Measurements from ENCODE around the gene NXN. TPM values are rescaled to one million over a fixed set of nuclear protein-coding genes. Genes with fewer than 3 reads are reported as not detected.
"Not testable (repeated sequence)": the region's sequence is repeated elsewhere in the genome, so short reads cannot be mapped to it uniquely, and the experiment has no call there.

Gene NXN
- total RNA-seq, 2 donors from 2014 or later = 2.6 to 16.3 TPM

- Histone ChIP-seq H3K4me3 (no peak overlapping the region), H3K36me3 (no peaks in the 10 kb centered on the region), H3K9me3 (no peaks in the 10 kb centered on the region), H3K27ac (peak overlapping the region; percentile 61), H3K9ac (ENCODE audit: low read depth in 2 of 2, low read length in 2 of 2) (peak overlapping the region in 1 of 2 donors; percentile 43), H3K27me3 (no peaks in the 10 kb centered on the region), H3K4me1 (no peaks in the 10 kb centered on the region)
- intact Hi-C loops (cut with DNase I) = no loop called here
- no peak for TF ChIP-seq CTCF (IDR thresholded peaks at IDR 0.05)
- peak; percentile 48 for DNase-seq
Observed at GRCh38 chr17:869086-869485, 110.5 kb downstream of the NXN start.

GRCh38 chr17:867896-868489 is 111.6 kb downstream of the NXN start:
- intact Hi-C loops (cut with DNase I) = no loop called here
- Histone ChIP-seq H3K4me1 (no peaks in the 10 kb centered on the region), H3K27ac (no peak overlapping the region)

GRCh38 chr17:867238-867637 is 112.3 kb downstream of the NXN start:
- DNase-seq; H3K9me3 ChIP-seq; intact Hi-C loops (cut with DNase I); H3K9ac ChIP-seq (ENCODE audit: low read depth in 2 of 2, low read length in 2 of 2); H3K4me3 ChIP-seq; H3K4me1 ChIP-seq; H3K27me3 ChIP-seq; H3K27ac ChIP-seq; H3K36me3 ChIP-seq: not testable (repeated sequence)

More at GRCh38 chr17:867896-868489, 111.6 kb downstream of the NXN start:
- no peaks in the 10 kb centered on the region for H3K9me3 ChIP-seq
- no peaks in the 10 kb centered on the region for H3K36me3 ChIP-seq
- no peak overlapping the region for H3K4me3 ChIP-seq
- DNase-seq = no peak
- H3K9ac ChIP-seq (ENCODE audit: low read depth in 2 of 2, low read length in 2 of 2) = no peak overlapping the region
- no peaks in the 10 kb centered on the region for H3K27me3 ChIP-seq
- TF ChIP-seq CTCF (IDR thresholded peaks at IDR 0.05) = no peak

GRCh38 chr17:866568-867103 is 112.9 kb downstream of the NXN start:
- Histone ChIP-seq H3K9ac (ENCODE audit: low read depth in 2 of 2, low read length in 2 of 2) (no peak overlapping the region), H3K27ac (no peak overlapping the region), H3K4me3 (no peak overlapping the region), H3K4me1 (no peaks in the 10 kb centered on the region), H3K27me3 (no peaks in the 10 kb centered on the region), H3K9me3 (no peaks in the 10 kb centered on the region), H3K36me3 (no peaks in the 10 kb centered on the region)
- intact Hi-C loops (cut with DNase I) = no loop called here
- DNase-seq = no peak
- no peak for TF ChIP-seq CTCF (IDR thresholded peaks at IDR 0.05)

GRCh38 chr17:864315-864714 is 115.3 kb downstream of the NXN start:
- Histone ChIP-seq H3K27me3 (no peaks in the 10 kb centered on the region), H3K36me3 (no peaks in the 10 kb centered on the region), H3K9me3 (no peaks in the 10 kb centered on the region), H3K4me3 (no peak overlapping the region), H3K27ac (no peak overlapping the region), H3K4me1 (no peaks in the 10 kb centered on the region), H3K9ac (ENCODE audit: low read depth in 2 of 2, low read length in 2 of 2) (no peak overlapping the region)
- DNase-seq = no peak
- intact Hi-C loops (cut with DNase I) = no loop called here
- TF ChIP-seq CTCF (IDR thresholded peaks at IDR 0.05) = no peak

GRCh38 chr17:863880-864279 is 115.7 kb downstream of the NXN start:
- no peak overlapping the region for H3K4me3 ChIP-seq
- H3K9me3 ChIP-seq = no peaks in the 10 kb centered on the region
- no peak overlapping the region for H3K27ac ChIP-seq
- TF ChIP-seq CTCF (IDR thresholded peaks at IDR 0.05) = no peak
- intact Hi-C loops (cut with DNase I) = no loop called here
- no peaks in the 10 kb centered on the region for H3K36me3 ChIP-seq
- H3K4me1 ChIP-seq = no peaks in the 10 kb centered on the region
- DNase-seq = no peak
- H3K27me3 ChIP-seq = no peaks in the 10 kb centered on the region
- H3K9ac ChIP-seq (ENCODE audit: low read depth in 2 of 2, low read length in 2 of 2) = no peak overlapping the region
